Measurements from ENCODE around the gene ETNK2.

DNA sequence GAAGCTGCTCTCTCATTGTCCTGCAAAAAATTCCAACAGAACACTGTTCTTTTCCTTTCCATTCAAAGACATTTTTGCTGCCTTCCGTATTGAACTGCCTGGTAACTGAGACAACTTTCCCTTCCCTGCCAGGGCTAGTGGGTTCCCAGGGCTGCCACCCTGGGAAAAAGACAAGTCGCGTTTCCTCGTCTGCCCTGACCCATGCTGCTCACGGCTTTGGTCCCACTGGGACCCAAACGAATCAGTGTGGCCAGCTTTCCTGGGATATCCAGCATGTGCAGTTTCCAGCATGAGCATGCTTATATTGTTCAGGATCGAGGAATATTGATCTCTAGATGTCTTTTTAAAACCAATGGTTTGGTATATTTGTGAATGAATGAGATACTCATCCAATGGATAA lies 60.8 kb downstream of the ETNK2 start:
- TF ChIP-seq POLR2AphosphoS5 (IDR thresholded peaks at IDR 0.05; ENCODE audit: borderline replicate concordance, low read depth, low read length) (no peak), EZH2 (IDR thresholded peaks at IDR 0.05) (no peak)
